Testis (tissue), 3 donors: Measurements from ENCODE around the gene PSENEN. TPM values are rescaled to one million over a fixed set of nuclear protein-coding genes. Genes with fewer than 3 reads are reported as not detected.

Source experiments
- DNase-seq: peaks from one replicate; pipeline ENCODE4 v3.0.0-alpha.2; 2019
- H3K27ac ChIP-seq, 2 donors: fragments of 200-600 bp; sonication (generic); one replicate each; pipeline ENCODE4 v1.5.1; 2019
- H3K27me3 ChIP-seq: fragments of 200-600 bp; sonication (generic); one replicate; pipeline ENCODE4 v1.5.1; 2019
- H3K36me3 ChIP-seq: fragments of 200-600 bp; sonication (generic); one replicate; pipeline ENCODE4 v1.5.1; 2017; ENCODE audit warnings: low read depth; ENCODE audit errors: missing control alignments
- H3K4me1 ChIP-seq: fragments of 200-600 bp; sonication (generic); one replicate; pipeline ENCODE4 v1.5.1; 2019
- H3K4me3 ChIP-seq, 2 donors: fragments of 200-600 bp; sonication (generic); one replicate each; pipeline ENCODE4 v1.5.1; 2017 to 2019
- H3K9me3 ChIP-seq: fragments of 200-600 bp; sonication (generic); one replicate; pipeline ENCODE4 v1.5.1; 2017
- CTCF ChIP-seq, 3 experiments: fragments of 450-650 bp in 2 of 3; fragments of 200-600 bp in 1 of 3; sonication (generic) in 1 of 3; IDR thresholded peaks; one replicate each; pipeline ENCODE4 v1.5.1; 2016 to 2019; ENCODE audit warnings: antibody characterized with exemption in 3 of 3, mild to moderate bottlenecking in 2 of 3, moderate library complexity in 1 of 3
- POLR2A ChIP-seq: fragments of 450-650 bp; IDR thresholded peaks from one replicate; pipeline ENCODE4 v1.6.1; 2017; ENCODE audit warnings: antibody characterized with exemption, mild to moderate bottlenecking, moderate library complexity
- WGBS, 2 donors: methylation state at CpG; one replicate each; pipeline ENCODE4 v1.1.5; 2018; 5-methylcytosine and 5-hydroxymethylcytosine counted together
- intact Hi-C: fragments of 100-400 bp; cut with DNase I; formaldehyde crosslinking; loops from one replicate; pipeline ENCODE4 v1.15.1; 2023; ENCODE audit warnings: low total_unique reads
- polyA plus RNA-seq: library from polyadenylated mRNA; stranded (reverse); fragments of 350-450 nt; fragmentation: Illumina TruSeq; extraction: RNeasy Lipid Tissue Mini Kit (QIAGEN cat#74804); gene quantifications from one replicate; pipeline ENCODE4 v1.2.3, GENCODE V29; 2014; ENCODE audit warnings: low read depth, low replicate concordance; ENCODE audit not compliant: insufficient read depth
- total RNA-seq, 2 donors: library from RNA; depleted of rRNA; stranded (reverse); fragments of >200 nt; gene quantifications; one replicate each; pipeline ENCODE4 v1.2.3, GENCODE V29; 2016

The PSENEN gene
- total and polyA plus RNA-seq, 3 donors from 2014 or later = 100 to 303 (median 121) TPM

- intact Hi-C loops = no loop called here
- TF ChIP-seq CTCF (IDR thresholded peaks at IDR 0.05) = no peak
- TF ChIP-seq POLR2A = no peak
- 92 to 97% methylated on average over 12 of the region's 12 CpGs for WGBS, 2 donors
- Histone ChIP-seq H3K4me3 (no peak overlapping the region), H3K36me3 (no peaks in the 10 kb centered on the region), H3K4me1 (peaks cover 7% of the 10 kb centered on the region), H3K9me3 (no peaks in the 10 kb centered on the region), H3K27ac (no peak overlapping the region), H3K27me3 (no peaks in the 10 kb centered on the region)
- DNase-seq = no peak
These were observed 20.9 kb upstream of the PSENEN start for GRCh38 chr19:35724560-35724959.

- DNase-seq = no peak
- H3K9me3 ChIP-seq = no peaks in the 10 kb centered on the region
- H3K4me1 ChIP-seq = no peaks in the 10 kb centered on the region
- 94% methylated on average over 20 to 23 of the region's 23 CpGs for WGBS, 2 donors
- no peak overlapping the region for H3K27ac ChIP-seq
- TF ChIP-seq CTCF (IDR thresholded peaks at IDR 0.05) = no peak
- no peak for TF ChIP-seq POLR2A
- no peak overlapping the region for H3K4me3 ChIP-seq
- H3K27me3 ChIP-seq = no peaks in the 10 kb centered on the region
- intact Hi-C loops = no loop called here
- no peaks in the 10 kb centered on the region for H3K36me3 ChIP-seq
These were observed 20.1 kb upstream of the PSENEN start for GRCh38 chr19:35725216-35725861.

- 93 to 95% methylated on average over 12 to 23 of the region's 25 CpGs for WGBS, 2 donors
- no peak for DNase-seq
- no peak for TF ChIP-seq POLR2A
- TF ChIP-seq CTCF (IDR thresholded peaks at IDR 0.05) = no peak
- Histone ChIP-seq H3K27me3 (no peaks in the 10 kb centered on the region), H3K36me3 (no peaks in the 10 kb centered on the region), H3K4me3 (no peak overlapping the region), H3K4me1 (no peaks in the 10 kb centered on the region), H3K27ac (no peak overlapping the region), H3K9me3 (no peaks in the 10 kb centered on the region)
- intact Hi-C loops = no loop called here
These were observed 18.1 kb upstream of the PSENEN start for GRCh38 chr19:35727053-35727955.

GRCh38 chr19:35727956-35728706 lies 17.3 kb upstream of the PSENEN start:
- TF ChIP-seq CTCF (IDR thresholded peaks at IDR 0.05) = no peak
- no peak for TF ChIP-seq POLR2A
- Histone ChIP-seq H3K27me3 (no peaks in the 10 kb centered on the region), H3K9me3 (no peaks in the 10 kb centered on the region), H3K4me1 (no peaks in the 10 kb centered on the region), H3K27ac (no peak overlapping the region), H3K36me3 (no peaks in the 10 kb centered on the region), H3K4me3 (no peak overlapping the region)
- no peak for DNase-seq
- intact Hi-C loops = no loop called here
- 89 to 93% methylated on average over 14 to 19 of the region's 19 CpGs for WGBS, 2 donors
